Measurements from ENCODE around the gene CABS1. TPM values are rescaled to one million over a fixed set of nuclear protein-coding genes. Genes with fewer than 3 reads are reported as not detected.

CABS1 gene
- total RNA-seq, 1 experiment from 2014 or later = not detected

DNA sequence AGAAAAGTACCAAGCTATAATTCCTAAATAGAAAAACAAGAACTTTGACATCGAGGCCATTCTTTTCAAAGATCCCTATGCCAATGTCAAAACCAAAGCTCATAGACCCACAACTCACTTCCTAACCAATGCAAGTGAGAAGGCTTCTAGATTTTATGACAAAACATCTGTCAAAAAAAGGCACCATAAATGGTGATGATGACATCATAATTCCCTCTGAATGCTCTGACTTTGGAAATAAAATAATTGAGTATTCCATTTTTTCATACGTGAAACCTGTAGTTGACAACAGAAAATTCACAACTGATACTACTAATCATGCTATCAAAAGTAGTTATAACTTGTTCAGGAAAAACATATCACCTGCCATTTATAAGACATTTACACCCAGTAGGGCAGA, 8.7 kb upstream of the CABS1 start:
- no peaks in the 10 kb centered on the region for H3K27me3 Mint-ChIP-seq (ENCODE audit: unreplicated experiment)
- intact Hi-C loops (cut with micrococcal nuclease; ENCODE audit: unreplicated experiment) = no loop called here
- CTCF ChIA-PET = no interaction called here
- TF ChIP-seq CTCF (IDR thresholded peaks at IDR 0.05; ENCODE audit: unreplicated experiment) = no peak
- no peaks in the 10 kb centered on the region for H3K36me3 Mint-ChIP-seq (ENCODE audit: insufficient read depth, unreplicated experiment)
- no peaks in the 10 kb centered on the region for H3K9me3 Mint-ChIP-seq (ENCODE audit: low read depth, unreplicated experiment)
- H3K4me1 Mint-ChIP-seq (ENCODE audit: low read depth, unreplicated experiment) = no peaks in the 10 kb centered on the region
- no peak overlapping the region for H3K4me3 Mint-ChIP-seq (ENCODE audit: low read depth, unreplicated experiment)
- no peak overlapping the region for H3K27ac Mint-ChIP-seq (ENCODE audit: unreplicated experiment)
- no TSS peak for BruUV-seq (replicated peaks)
- no peak for DNase-seq

DNA sequence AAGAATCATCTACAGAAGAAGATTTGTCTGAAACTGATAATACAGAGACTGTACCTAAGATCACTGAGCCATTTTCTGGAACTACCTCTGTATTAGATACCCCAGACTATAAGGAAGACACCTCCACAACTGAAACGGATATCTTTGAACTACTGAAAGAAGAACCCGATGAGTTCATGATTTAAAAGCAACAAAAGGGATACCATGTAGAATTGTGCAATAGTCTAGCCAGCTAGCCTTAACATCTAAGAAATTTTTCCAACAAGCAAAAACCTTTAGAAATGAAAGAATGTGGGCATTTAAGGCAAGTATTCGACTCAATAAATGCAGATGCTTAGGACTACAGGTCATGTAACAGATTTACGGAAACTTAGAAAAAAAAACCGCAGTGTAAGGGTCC, 1.3 kb downstream of the CABS1 start:
- CTCF ChIA-PET = no interaction called here

DNA sequence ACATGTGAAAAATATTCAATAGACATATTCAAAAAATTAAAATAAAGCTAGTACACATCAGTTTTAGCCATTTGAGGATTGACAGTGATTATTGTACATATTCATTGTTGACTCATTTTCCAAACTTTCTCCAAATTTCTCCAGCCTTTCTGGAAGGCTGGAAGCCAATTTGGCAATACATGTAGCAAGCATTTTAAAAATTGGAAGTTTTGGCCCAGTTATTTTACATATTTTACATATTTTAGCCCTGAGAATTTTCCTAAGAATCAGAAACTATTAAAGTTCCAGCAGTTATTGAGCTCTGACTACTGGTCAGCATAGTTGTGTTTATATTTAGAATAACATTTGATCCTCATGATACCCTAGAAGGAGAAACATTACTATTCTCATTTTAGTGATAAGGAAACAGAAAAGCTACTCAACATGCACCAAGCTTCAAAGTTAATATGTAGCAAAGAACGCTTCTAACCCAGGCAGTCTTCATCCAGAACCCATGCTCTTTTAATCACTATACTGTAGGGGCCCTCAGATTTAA, 3.2 kb downstream of the CABS1 start:
- H3K27me3 Mint-ChIP-seq (ENCODE audit: unreplicated experiment) = peaks cover 12% of the 10 kb centered on the region
- DNase-seq = no peak
- CTCF ChIA-PET = no interaction called here

More for the DNA sequence above, 1.3 kb downstream of the CABS1 start:
- no TSS peak for BruUV-seq (replicated peaks)
- no peaks in the 10 kb centered on the region for H3K36me3 Mint-ChIP-seq (ENCODE audit: insufficient read depth, unreplicated experiment)
- no peak for TF ChIP-seq CTCF (IDR thresholded peaks at IDR 0.05; ENCODE audit: unreplicated experiment)
- DNase-seq = no peak
- H3K27me3 Mint-ChIP-seq (ENCODE audit: unreplicated experiment) = peaks cover 12% of the 10 kb centered on the region
- H3K9me3 Mint-ChIP-seq (ENCODE audit: low read depth, unreplicated experiment) = no peaks in the 10 kb centered on the region
- H3K4me3 Mint-ChIP-seq (ENCODE audit: low read depth, unreplicated experiment) = no peak overlapping the region
- H3K27ac Mint-ChIP-seq (ENCODE audit: unreplicated experiment) = no peak overlapping the region
- intact Hi-C loops (cut with micrococcal nuclease; ENCODE audit: unreplicated experiment) = no loop called here
- H3K4me1 Mint-ChIP-seq (ENCODE audit: low read depth, unreplicated experiment) = no peaks in the 10 kb centered on the region

GRCh38 chr4:70356185-70356584, 21.4 kb downstream of the CABS1 start:
- H3K27ac Mint-ChIP-seq (ENCODE audit: unreplicated experiment) = no peak overlapping the region
- H3K36me3 Mint-ChIP-seq (ENCODE audit: insufficient read depth, unreplicated experiment) = no peaks in the 10 kb centered on the region
- BruUV-seq (replicated peaks) = no TSS peak
- CTCF ChIA-PET = no interaction called here
- no peak overlapping the region for H3K4me3 Mint-ChIP-seq (ENCODE audit: low read depth, unreplicated experiment)
- intact Hi-C loops (cut with micrococcal nuclease; ENCODE audit: unreplicated experiment) = no loop called here
- no peaks in the 10 kb centered on the region for H3K4me1 Mint-ChIP-seq (ENCODE audit: low read depth, unreplicated experiment)
- H3K9me3 Mint-ChIP-seq (ENCODE audit: low read depth, unreplicated experiment) = no peaks in the 10 kb centered on the region
- no peak for TF ChIP-seq CTCF (IDR thresholded peaks at IDR 0.05; ENCODE audit: unreplicated experiment)
- DNase-seq = no peak
- H3K27me3 Mint-ChIP-seq (ENCODE audit: unreplicated experiment) = no peaks in the 10 kb centered on the region

More for the DNA sequence above, 3.2 kb downstream of the CABS1 start:
- intact Hi-C loops (cut with micrococcal nuclease; ENCODE audit: unreplicated experiment) = no loop called here
- no peak for TF ChIP-seq CTCF (IDR thresholded peaks at IDR 0.05; ENCODE audit: unreplicated experiment)
- Mint-ChIP-seq H3K4me3 (ENCODE audit: low read depth, unreplicated experiment) (no peak overlapping the region), H3K9me3 (ENCODE audit: low read depth, unreplicated experiment) (no peaks in the 10 kb centered on the region), H3K36me3 (ENCODE audit: insufficient read depth, unreplicated experiment) (no peaks in the 10 kb centered on the region), H3K27ac (ENCODE audit: unreplicated experiment) (no peak overlapping the region), H3K4me1 (ENCODE audit: low read depth, unreplicated experiment) (no peaks in the 10 kb centered on the region)
- no TSS peak for BruUV-seq (replicated peaks)

Data from Calu3 (cell line).